ENCODE data around the gene JPT1.
"Not testable (repeated sequence)": the region's sequence is repeated elsewhere in the genome, so short reads cannot be mapped to it uniquely, and the experiment has no call there.

JPT1 gene, protein sequence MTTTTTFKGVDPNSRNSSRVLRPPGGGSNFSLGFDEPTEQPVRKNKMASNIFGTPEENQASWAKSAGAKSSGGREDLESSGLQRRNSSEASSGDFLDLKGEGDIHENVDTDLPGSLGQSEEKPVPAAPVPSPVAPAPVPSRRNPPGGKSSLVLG

DNA sequence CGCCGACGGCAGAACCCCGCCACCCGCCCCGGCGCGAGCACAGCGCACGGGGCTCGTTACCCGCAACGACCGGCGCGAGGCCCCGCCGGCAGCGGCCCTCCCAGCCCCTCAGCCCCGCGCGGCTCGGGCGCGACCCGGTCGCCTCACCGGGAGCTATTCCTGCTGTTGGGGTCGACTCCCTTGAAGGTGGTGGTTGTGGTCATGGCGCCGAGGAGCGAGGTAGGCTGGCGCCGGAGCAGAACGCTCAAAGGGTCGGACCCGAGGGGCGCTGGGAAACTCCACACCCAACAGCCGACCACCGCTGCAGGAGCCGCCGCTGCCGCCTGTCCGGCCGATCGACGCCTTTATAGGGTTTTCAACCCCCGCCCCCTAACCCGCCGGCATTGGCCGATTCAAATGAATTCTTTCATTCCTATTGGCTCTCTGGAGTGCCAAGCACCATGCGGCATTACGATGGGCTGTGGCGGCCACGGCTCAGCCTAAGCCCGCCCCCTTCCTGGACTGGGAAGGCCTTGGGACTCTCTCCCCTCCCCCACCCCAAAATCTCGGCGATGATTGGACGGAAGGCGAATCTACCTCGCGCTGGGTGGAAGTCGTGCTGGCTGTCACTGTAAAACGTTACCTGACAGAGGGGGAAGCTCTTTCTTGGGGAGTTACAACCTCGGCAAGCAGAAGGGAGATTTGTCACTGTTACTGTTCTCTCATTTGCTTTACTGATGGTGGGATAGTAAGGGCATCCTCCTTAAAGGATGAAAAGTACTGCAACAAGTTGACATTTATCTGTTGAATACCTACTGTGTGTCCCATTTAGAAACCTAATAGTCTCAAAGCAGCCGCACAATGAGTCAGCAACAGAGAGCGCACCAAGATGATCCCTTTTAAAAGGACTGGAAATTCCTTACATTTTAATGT, at the start of gene JPT1:
Gene JPT1, minus strand, starts transcription at position 318 of the 912 bp plus-strand sequence. Its CDS starts 115 bp downstream, at position 203.
- peak; percentile 93 for DNase-seq (ENCODE audit: low read depth)

DNA sequence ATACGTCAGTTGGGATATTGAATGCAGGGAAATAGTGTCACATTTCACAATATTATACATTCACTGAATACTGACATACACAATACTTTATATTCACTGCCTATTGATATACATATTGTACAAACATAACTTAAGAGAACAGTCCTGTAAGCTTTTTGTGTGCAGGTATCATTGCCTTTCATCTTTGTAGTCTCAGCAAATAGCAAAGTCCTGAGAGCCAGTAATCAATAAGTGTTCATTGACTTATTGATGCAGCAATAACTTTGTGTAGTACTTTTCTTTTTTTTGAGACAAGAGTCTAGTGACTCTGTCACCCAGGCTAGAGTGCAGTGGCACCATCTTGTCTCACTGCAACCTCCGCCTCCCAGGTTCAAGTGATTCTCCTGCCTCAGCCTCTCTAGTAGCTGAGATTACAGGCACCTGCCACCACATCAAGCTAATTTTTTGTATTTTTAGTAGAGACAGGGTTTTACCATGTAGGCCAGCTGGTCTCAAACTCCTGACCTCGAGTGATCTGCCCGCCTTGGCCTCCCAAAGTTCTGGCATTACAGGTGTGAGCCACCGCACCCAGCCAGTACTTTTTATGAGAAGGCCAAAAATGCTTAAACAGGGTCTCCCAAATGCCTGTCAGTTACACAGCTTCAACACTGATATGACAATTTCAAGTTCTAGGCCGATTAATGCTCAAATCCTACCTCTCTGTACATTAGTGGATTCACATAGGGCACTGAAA, 45.7 kb upstream of the JPT1 start:
- no peak for DNase-seq (ENCODE audit: low read depth)

DNA sequence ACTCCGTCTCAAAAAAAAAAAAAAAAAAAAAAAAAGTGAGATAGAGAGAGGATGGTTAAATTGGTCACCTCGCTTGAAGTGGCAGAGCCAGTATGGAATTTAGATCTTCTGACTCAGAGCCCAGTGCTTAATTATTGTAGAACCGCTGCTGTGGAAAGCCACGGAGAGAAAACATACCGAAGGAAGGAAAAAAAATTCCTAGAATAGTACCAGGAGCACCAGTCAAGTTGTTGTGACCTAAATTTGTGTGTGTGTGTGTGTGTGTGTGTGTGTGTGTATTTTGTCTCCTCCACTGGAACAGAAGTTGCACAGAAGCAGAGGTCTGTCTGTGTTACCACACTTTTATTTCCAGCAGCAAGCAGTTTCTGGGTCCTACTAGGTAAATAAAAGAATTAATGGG, 40.6 kb upstream of the JPT1 start:
- no peak for DNase-seq (ENCODE audit: low read depth)

DNA sequence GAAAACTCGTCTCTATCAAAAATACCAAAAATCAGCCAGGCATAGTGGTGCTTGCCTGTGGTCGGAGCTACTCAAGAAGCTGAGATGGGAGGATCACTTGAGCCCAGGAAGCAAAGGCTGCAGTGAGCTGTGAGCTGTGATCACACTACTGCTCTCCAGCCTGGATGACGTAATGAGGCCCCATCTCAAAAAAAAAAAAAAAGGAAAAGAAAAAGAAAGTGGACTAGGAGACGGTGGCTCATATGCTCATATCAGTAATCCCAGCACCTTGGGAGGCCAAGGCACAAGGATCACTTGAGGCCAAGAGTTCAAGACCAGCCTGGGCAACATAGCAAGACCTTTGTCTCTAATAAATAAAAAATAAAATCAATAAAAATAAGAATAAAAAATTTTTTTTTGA, 37.3 kb upstream of the JPT1 start:
- no peak for DNase-seq (ENCODE audit: low read depth)

DNA sequence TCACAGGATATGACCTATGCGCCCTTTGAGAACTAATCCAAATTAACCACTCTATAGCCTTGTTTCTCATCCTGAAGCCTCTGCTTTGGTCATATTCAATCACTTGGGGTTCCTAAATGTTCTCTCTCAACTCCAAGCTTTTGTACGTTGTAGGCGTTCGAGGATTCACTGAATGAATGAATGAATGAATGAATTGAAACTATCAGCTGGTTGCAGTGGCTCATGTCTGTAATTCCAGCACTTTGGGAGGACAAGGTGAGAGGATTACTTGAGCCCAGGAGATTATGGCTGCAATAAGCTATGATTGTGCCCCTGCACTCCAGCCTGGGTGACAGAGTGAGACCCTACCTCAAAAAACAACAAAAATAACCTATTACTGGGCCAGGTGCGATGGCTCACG, 34.3 kb upstream of the JPT1 start:
- no peak for DNase-seq (ENCODE audit: low read depth)

DNA sequence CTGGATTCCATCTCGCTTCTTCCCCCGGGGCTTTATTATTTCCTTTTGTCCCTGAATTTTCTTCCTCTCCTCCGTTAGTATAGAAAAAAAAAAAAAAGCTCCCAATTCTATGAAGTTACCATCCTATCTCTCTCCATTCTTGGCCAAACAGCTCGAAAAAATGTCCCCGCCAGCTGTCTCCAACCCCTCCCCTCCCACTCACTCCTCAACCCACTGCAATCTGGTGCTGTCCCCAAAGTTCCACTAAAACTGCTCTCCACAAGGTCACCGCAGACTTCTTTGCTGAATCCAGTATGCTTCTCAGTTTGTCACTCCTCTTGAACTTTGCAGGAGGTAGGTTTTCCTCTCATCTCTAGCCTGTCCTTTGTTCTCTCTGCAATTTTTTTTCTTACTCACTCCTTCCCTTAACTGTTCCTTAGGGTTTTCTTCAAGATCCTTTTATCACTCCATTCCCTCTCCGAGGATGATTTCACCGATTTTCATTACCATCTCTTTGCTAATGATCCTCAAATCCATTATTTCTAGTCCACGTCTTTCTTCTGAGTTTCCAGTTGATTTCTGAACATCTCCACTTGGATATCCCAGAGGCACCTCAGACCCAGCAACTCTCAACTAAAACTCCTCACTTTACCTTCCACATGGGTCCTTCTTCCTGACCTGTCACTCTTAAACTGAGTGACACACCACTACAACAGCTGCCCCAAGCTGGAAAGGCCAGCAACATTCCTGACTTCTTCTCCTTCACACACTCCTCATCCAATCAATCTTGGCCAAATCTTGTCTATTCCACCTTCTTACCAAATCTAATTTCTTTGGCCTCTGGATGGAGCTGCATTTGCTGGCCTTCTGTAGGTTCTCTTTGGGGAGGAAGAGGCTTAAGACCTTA, 29.9 kb upstream of the JPT1 start:
- DNase-seq (ENCODE audit: low read depth), result no peak

DNA sequence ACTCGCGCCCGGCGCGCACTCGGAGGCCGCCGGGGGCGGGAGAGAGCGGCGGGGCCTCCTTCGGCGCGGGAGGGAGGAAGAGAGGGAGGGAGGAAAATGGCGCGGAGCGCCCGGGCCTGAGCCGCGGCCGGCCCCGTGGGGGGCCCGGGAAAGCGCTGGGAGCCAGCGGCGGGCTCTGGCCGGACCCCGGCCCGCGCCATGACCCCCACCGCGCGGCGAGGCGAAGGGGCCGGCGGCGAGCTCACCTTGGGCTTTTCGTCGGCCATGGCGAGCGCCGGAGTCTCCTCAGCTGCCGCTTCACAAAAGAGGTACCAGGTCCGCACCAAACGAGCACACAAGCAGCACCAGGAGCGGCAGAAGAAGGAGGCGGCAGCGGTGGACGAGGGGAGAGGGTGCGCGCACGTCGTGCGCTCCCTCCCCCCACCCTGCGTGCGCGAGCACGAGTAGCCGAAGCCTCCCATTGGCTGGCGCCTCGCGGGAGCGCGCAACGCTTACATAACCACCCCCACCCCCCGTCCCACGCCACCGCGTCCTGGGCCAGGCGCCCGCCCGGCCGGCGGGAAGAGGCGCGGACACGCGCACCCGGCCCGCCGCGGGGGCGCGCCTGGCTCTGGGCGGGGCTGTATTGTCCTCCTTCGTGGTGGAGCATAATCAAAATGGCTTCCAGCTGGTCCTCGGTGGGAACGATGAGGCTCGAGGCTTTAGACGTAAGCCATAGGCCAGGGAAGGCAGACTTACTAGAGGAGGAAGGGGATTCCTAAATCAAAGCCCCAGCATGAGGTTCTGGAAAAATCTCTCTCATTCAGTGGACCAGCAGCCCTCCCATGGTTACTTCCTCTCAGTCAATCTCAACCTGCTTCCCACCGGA, 28.5 kb upstream of the JPT1 start, which contains the start of gene SUMO2:
Gene SUMO2, minus strand, starts transcription at position 391 of the 868 bp plus-strand sequence. Its CDS starts 125 bp downstream, at position 266.
- DNase-seq (ENCODE audit: low read depth), result peak; percentile 94

DNA sequence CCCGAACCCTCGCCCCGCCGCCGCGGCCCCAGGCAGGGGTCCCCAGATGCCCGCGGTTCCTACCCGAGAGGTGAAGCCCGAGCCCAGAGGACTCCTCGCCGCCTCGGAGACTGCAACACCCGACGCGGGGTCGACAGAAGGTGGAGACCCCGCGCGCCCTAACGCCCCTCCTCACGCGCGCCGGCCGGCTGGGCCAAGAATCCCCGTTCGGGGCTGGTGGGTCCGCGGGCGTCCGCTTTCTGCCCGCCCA, 27.9 kb upstream of the JPT1 start:
- no peak for DNase-seq (ENCODE audit: low read depth)

DNA sequence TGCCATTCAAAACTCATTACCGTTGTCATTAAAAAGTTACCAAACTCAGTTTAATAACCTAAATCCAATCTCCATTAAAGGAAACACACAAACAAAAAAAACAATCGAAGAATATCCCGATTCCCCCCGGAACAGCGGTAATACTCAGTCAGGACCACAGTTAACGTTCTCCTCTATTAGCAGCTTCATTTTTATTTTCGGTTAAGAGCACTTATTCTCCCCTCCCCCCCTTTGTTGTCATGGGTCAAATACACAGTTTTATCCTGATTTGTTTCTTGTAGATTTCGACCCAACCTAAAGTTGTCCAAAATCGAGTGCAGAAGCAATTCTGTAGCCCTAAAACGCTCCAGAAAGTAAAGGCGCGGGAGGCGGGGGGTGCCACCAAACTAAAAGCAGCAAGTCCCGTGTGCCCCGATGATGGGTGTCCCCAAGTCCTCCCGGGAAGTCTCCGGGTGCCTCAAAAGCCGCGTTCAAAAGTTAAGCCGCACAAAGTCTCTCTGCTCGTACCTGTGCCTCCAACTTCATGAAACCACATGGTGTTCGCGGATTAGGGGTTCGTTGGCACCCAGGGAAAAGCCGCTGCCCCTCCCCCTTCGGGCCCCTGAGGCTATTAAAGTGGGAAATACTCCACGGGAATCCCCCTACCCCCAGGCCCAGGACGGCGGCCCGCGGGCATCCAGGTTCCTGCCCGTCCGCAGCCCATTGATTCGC, 27.5 kb upstream of the JPT1 start:
- no peak for DNase-seq (ENCODE audit: low read depth)

DNA sequence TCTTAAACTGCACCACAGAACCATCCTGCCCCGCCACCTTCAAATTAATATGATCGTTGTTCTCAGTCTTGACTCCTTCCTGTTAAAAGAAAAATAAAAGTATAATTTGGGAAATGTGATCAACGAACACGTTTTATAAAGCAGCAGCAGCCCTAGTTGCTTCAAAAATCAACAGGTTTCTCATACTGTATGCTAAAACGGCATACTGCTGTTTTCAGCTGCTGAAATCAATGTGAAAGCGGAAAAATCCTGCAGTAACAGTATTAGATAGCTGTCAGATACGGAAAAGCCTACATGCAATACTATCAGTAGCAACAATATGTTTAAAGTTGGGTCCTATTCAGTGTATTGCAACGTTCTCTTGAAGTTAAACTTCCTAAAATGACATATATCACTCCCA, 26.8 kb upstream of the JPT1 start:
- no peak for DNase-seq (ENCODE audit: low read depth)

DNA sequence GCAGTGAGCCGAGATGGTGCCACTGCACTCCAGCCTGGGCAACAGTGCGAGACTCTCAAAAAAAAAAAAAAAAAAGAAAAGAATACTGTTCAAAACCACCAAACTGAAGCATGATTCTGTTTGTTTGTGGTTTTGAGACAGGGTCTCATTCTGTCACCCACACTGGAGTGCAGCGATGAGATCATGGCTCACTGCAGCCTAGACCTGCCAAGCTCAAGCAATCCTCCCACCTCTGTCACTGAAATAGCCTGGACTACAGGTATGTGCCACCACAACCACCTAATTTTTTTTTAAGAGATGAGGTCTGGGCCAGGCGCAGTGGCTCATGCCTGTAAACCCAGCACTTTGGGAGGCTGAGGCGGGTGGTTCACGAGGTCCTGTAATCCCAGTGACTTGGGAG, 24.1 kb upstream of the JPT1 start:
- no peak for DNase-seq (ENCODE audit: low read depth)

DNA sequence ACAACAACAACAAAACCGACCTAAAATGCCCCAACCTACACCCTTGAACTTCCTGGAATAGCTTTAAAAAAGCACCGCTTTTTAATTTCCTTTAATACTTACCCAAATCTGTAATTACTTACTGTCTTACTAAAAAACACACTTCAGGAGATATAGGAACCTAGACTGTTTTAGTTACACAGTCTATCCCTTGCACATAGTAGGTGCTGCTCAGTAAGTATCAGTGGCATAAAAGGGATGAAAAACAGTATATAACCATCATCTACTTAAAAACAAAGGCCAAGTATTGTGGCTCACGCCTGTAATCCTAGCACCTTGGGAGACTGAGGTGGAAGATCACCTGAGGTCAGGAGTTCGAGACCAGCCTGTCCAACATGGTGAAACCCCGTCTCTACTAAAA, 22.3 kb upstream of the JPT1 start:
- no peak for DNase-seq (ENCODE audit: low read depth)

DNA sequence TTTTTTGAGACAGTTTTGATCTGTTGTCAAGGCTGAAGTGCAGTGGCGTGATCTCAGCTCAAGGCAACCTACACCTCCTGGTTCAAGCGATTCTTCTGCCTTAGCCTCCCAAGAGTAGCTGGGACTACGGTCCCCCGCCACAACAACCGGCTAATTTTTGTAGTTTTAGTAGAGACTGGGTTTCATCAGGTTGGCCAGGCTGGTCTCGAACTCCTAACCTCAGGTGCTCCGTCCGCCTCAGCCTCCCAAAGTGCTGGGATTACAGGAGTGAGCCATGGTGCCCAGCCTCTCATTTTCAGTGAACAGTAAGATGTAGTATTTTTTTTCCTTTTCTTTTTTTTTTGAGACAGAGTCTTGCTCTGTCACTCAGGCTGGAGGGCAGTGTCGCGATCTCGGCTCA, 20.7 kb upstream of the JPT1 start:
- no peak for DNase-seq (ENCODE audit: low read depth)

DNA sequence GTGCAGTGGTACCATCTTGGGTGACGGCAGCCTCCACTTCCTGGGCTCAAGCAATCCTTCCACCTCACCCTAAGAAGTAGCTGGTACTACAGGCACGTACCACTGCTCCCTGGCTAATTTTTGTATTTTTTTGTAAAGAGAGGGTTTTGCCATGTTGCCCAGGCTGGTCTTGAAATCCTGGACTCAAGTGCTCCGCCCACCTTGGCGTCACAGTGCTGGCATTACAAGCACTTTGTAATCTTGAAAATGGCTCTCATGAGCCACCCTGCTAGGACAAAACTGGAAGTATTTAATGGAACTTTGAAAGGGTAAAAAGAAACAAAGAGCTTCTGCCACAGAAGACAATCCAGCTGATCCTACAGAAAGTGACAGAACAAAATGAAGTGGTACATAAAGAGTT, 19.2 kb upstream of the JPT1 start:
- no peak for DNase-seq (ENCODE audit: low read depth)

DNA sequence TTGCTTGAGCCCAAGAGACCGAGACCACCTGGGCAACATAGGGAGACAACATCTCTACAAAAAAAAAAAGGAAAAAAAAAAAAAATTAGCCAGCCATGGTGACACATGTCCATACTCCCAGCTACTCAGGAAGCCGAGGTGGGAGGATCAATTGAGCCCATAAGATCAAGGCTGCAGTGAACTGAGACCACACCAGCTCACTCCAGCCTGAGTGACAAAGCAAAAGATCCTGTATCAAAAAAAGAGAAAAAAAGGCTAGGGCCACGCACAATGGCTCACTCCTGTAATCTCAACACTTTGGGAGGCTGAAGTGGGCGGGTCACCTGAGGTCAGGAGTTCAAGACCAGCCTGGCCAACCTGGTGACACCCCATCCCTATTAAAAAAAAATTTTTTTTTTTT, 14.7 kb upstream of the JPT1 start:
- DNase-seq (ENCODE audit: low read depth), result no peak

DNA sequence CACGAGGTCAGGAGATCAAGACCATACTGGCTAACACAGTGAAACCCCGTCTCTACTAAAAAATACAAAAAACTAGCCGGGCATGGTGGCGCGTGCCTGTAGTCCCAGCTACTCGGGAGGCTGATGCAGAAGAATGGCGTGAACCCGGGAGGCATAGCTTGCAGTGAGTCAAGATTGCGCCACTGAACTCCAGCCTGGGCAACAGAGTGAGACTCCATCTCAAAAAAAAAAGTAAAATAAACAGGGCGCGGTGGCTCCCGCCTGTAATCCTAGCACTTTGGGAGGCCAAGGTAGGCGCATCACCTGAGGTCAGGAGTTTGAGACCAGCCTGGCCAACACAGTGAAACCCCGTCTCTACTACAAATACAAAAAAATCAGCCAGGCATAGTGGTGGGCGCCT, 10.3 kb upstream of the JPT1 start:
- not testable (repeated sequence) for DNase-seq (ENCODE audit: low read depth)

DNA sequence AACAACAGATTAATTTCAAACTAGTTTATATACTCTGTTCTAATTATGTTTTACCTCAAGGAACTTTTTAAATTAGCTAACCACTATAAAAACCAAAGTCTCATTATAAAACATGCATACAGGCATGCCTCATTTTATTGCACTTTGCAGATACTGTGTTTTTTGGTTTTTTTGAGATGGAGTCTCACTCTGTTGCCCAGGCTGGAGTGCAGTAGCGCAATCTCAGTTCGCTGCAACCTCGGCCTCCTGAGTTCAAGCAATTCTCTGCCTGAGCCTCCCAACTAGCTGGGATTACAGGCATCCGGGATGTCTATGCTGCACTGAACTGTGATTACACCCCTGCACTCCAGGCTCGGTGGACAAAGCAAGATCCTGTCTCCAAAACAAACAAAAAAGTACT, 8.8 kb upstream of the JPT1 start:
- DNase-seq (ENCODE audit: low read depth), result no peak

DNA sequence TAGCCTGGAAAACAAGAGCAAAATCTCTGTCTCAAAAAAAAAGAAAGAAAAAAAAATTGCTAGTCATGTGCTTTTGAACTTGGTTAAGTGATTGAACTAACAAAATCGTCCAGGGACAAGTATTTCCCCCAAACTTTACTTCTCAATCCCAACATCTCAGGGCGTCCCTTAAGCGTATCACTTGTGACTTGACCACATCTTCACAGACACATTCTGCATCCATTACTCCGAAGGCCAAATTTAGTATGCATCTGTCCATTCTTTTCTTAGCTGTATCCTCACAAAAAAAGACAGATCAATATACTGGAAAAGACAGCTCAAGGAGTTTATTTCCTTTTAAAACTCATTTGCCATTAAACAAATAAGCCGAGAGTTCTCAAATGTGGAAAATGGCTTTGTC, 5.9 kb upstream of the JPT1 start:
- DNase-seq (ENCODE audit: low read depth), result no peak

DNA sequence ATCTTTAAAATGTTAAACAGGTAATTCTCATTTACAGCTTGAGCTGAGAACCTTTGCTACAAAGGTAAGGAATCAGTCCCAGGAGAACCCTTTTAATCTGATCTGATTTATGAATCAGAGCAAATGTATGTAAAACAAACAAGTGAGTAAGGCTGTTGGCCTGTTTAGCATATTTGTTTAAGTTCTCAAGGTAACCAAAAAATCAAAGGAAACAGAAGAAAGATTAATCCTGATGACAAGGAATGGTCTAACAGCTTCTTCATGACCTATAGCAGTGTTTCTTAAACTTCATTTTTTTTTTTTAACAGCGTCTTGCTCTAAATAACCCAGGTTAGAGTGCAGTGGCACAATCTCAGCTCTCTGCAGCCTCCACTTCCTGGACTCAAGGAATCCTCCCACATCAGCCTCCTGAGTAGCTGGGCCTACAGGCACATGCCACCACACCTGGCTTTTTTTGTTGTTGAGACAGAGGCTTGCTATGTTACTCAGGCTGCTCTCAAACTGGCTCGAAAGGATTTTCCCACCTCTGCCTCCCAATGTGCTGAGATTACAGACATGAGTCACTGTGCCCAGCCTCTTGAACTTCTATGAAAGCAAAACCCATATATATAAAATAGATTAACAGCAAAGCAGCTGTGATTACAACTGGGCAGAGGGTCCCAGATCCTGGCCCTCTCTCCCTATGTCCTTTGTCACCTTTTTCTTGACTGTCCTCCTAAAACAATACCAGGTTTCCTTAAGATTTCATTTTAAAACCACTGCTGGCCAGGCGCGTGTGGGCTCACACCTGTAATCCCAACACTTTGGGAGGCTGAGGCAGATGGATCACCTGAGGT, 5.1 kb upstream of the JPT1 start:
- no peak for DNase-seq (ENCODE audit: low read depth)

DNA sequence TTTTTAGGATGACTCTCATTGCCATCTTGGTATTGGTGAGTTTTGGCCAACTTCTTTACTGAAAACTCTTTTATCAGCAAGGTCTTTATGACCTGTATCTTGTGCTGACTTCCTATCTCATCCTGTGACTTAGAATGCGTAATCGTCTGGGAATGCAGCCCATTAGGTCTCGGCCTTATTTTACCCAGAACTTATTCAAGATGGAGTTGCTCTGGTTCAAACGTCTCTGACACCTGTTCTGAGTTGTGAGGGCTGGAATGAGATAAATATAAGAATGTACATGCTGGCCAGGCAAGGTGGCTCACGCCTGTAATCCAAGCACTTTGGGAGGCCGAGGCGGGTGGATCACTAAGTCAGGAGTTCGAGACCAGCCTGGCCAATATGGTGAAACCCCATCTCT, 4.2 kb upstream of the JPT1 start:
- DNase-seq (ENCODE audit: low read depth), result not testable (repeated sequence)
